Adipocyte (in vitro differentiated cells): Measurements from ENCODE around the gene SLC46A1.

Experiments
- DNase-seq: peaks from one replicate; pipeline ENCODE4 v3.0.0-alpha.2; 2015; ENCODE audit warnings: low read depth
- H3K27me3 ChIP-seq: replicated peaks from 2 replicates; pipeline ENCODE4 v1.7.0; 2013; ENCODE audit warnings: mild to moderate bottlenecking, low read length, moderate library complexity; ENCODE audit not compliant: control insufficient read depth, insufficient read depth
- H3K36me3 ChIP-seq: 2 replicates; pipeline ENCODE4 v1.7.0; 2013; ENCODE audit warnings: low read length, mild to moderate bottlenecking, moderate library complexity; ENCODE audit not compliant: control insufficient read depth, insufficient read depth, severe bottlenecking
- H3K4me1 ChIP-seq: 2 replicates; pipeline ENCODE4 v1.7.0; 2013; ENCODE audit warnings: mild to moderate bottlenecking, low read length, moderate library complexity; ENCODE audit not compliant: control insufficient read depth, insufficient read depth
- H3K4me3 ChIP-seq: 2 replicates; pipeline ENCODE4 v1.7.0; 2013; ENCODE audit warnings: mild to moderate bottlenecking, low read length, moderate library complexity
- H3K9ac ChIP-seq: 2 replicates; pipeline ENCODE4 v1.7.0; 2013; ENCODE audit warnings: mild to moderate bottlenecking, low read length, moderate library complexity
- H3K9me3 ChIP-seq: 2 replicates; pipeline ENCODE4 v1.7.0; 2013; ENCODE audit warnings: mild to moderate bottlenecking, low read length, moderate library complexity; ENCODE audit not compliant: control insufficient read depth

The SLC46A1 gene

GRCh38 chr17:28391401-28391800, 14.6 kb downstream of the SLC46A1 start:
- H3K4me3 ChIP-seq, result no peak overlapping the region
- H3K9me3 ChIP-seq, result no peaks in the 10 kb centered on the region
- peaks cover 8% of the 10 kb centered on the region for H3K36me3 ChIP-seq
- H3K9ac ChIP-seq, result no peak overlapping the region
- no peak for DNase-seq
- no peaks in the 10 kb centered on the region for H3K27me3 ChIP-seq
- H3K4me1 ChIP-seq, result peaks cover 20% of the 10 kb centered on the region

- Histone ChIP-seq H3K27me3 (no peaks in the 10 kb centered on the region), H3K4me1 (peaks cover 19% of the 10 kb centered on the region), H3K36me3 (peaks cover 8% of the 10 kb centered on the region)
These were observed 15.0 kb downstream of the SLC46A1 start for GRCh38 chr17:28390984-28391383.

GRCh38 chr17:28390563-28390962, 15.4 kb downstream of the SLC46A1 start:
- H3K36me3 ChIP-seq, result peaks cover 8% of the 10 kb centered on the region
- no peak overlapping the region for H3K4me3 ChIP-seq
- DNase-seq, result no peak
- H3K9me3 ChIP-seq, result no peaks in the 10 kb centered on the region
- peaks cover 19% of the 10 kb centered on the region for H3K4me1 ChIP-seq
- no peak overlapping the region for H3K9ac ChIP-seq
- no peaks in the 10 kb centered on the region for H3K27me3 ChIP-seq

More at GRCh38 chr17:28390984-28391383, 15.0 kb downstream of the SLC46A1 start:
- H3K9ac ChIP-seq, result no peak overlapping the region
- no peak for DNase-seq
- no peaks in the 10 kb centered on the region for H3K9me3 ChIP-seq
- H3K4me3 ChIP-seq, result no peak overlapping the region

GRCh38 chr17:28390141-28390540, 15.9 kb downstream of the SLC46A1 start:
- Histone ChIP-seq H3K9me3 (no peaks in the 10 kb centered on the region), H3K36me3 (peaks cover 8% of the 10 kb centered on the region), H3K9ac (no peak overlapping the region), H3K4me3 (no peak overlapping the region), H3K27me3 (no peaks in the 10 kb centered on the region), H3K4me1 (peaks cover 17% of the 10 kb centered on the region)
- no peak for DNase-seq

GRCh38 chr17:28388106-28388505, 17.9 kb downstream of the SLC46A1 start:
- DNase-seq, result no peak
- peaks cover 8% of the 10 kb centered on the region for H3K36me3 ChIP-seq

GRCh38 chr17:28386391-28386790, 19.6 kb downstream of the SLC46A1 start:
- no peak for DNase-seq
- H3K9ac ChIP-seq, result no peak overlapping the region
- H3K27me3 ChIP-seq, result peaks cover 3% of the 10 kb centered on the region
- H3K9me3 ChIP-seq, result no peaks in the 10 kb centered on the region
- H3K4me3 ChIP-seq, result no peak overlapping the region
- peaks cover 8% of the 10 kb centered on the region for H3K36me3 ChIP-seq
- no peaks in the 10 kb centered on the region for H3K4me1 ChIP-seq

More at GRCh38 chr17:28388106-28388505, 17.9 kb downstream of the SLC46A1 start:
- Histone ChIP-seq H3K4me3 (no peak overlapping the region), H3K9me3 (no peaks in the 10 kb centered on the region), H3K9ac (no peak overlapping the region), H3K27me3 (peaks cover 3% of the 10 kb centered on the region), H3K4me1 (peaks cover 5% of the 10 kb centered on the region)

GRCh38 chr17:28385406-28385805, 20.6 kb downstream of the SLC46A1 start:
- Histone ChIP-seq H3K27me3 (peaks cover 3% of the 10 kb centered on the region), H3K36me3 (peaks cover 8% of the 10 kb centered on the region), H3K9ac (no peak overlapping the region), H3K4me3 (no peak overlapping the region), H3K4me1 (no peaks in the 10 kb centered on the region), H3K9me3 (no peaks in the 10 kb centered on the region)
- DNase-seq, result no peak

- no peaks in the 10 kb centered on the region for H3K4me1 ChIP-seq
- H3K4me3 ChIP-seq, result no peak overlapping the region
- H3K36me3 ChIP-seq, result peaks cover 8% of the 10 kb centered on the region
- H3K27me3 ChIP-seq, result peaks cover 3% of the 10 kb centered on the region
- no peaks in the 10 kb centered on the region for H3K9me3 ChIP-seq
- no peak for DNase-seq
- H3K9ac ChIP-seq, result no peak overlapping the region
These were observed 21.0 kb downstream of the SLC46A1 start for GRCh38 chr17:28385037-28385400.

- no peaks in the 10 kb centered on the region for H3K4me1 ChIP-seq
- no peak overlapping the region for H3K9ac ChIP-seq
- H3K9me3 ChIP-seq, result no peaks in the 10 kb centered on the region
- peaks cover 4% of the 10 kb centered on the region for H3K36me3 ChIP-seq
- H3K4me3 ChIP-seq, result no peak overlapping the region
- DNase-seq, result no peak
- peaks cover 3% of the 10 kb centered on the region for H3K27me3 ChIP-seq
These were observed 21.6 kb downstream of the SLC46A1 start for GRCh38 chr17:28384281-28385036.

- Histone ChIP-seq H3K9ac (no peak overlapping the region), H3K4me3 (no peak overlapping the region), H3K9me3 (no peaks in the 10 kb centered on the region), H3K36me3 (no peaks in the 10 kb centered on the region), H3K4me1 (no peaks in the 10 kb centered on the region), H3K27me3 (peaks cover 3% of the 10 kb centered on the region)
- no peak for DNase-seq
These were observed 24.7 kb downstream of the SLC46A1 start for GRCh38 chr17:28381141-28381825.

GRCh38 chr17:28379814-28380801, 25.9 kb downstream of the SLC46A1 start:
- no peaks in the 10 kb centered on the region for H3K9me3 ChIP-seq
- H3K36me3 ChIP-seq, result no peaks in the 10 kb centered on the region
- H3K9ac ChIP-seq, result no peak overlapping the region
- DNase-seq, result peak; percentile 83
- H3K27me3 ChIP-seq, result peaks cover 3% of the 10 kb centered on the region
- no peak overlapping the region for H3K4me3 ChIP-seq
- no peaks in the 10 kb centered on the region for H3K4me1 ChIP-seq
